Measurements from ENCODE around the gene CTNS.

DNA sequence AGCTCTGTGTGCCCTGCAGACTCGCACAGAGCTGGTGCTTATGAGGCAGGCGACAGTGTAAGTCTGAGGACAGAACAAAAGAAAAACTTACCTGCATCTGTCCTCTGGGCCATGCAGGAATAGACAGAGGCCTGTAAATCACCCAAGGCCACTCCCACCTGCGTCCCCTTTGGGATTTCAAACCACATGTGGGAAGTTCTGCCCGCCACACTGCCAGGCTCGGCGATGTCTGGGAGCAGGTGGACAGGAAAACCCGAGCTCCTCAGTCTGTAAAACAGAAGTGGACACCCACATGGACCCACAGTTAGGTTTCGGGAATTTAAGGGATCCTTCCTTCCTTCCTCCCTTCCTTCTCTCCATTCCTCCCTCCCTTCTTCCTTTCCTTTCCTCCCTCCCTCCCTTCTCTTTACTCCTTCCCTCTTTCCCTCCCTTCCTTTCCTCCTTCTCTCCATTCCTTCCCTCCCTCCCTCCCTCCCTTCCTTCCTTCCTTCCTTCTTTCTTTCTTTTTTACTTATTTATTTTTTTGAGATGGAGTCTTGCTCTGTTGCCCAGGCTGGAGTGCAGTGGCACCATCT lies 15.3 kb upstream of the CTNS start:
- TF ChIP-seq, protein P1, sequence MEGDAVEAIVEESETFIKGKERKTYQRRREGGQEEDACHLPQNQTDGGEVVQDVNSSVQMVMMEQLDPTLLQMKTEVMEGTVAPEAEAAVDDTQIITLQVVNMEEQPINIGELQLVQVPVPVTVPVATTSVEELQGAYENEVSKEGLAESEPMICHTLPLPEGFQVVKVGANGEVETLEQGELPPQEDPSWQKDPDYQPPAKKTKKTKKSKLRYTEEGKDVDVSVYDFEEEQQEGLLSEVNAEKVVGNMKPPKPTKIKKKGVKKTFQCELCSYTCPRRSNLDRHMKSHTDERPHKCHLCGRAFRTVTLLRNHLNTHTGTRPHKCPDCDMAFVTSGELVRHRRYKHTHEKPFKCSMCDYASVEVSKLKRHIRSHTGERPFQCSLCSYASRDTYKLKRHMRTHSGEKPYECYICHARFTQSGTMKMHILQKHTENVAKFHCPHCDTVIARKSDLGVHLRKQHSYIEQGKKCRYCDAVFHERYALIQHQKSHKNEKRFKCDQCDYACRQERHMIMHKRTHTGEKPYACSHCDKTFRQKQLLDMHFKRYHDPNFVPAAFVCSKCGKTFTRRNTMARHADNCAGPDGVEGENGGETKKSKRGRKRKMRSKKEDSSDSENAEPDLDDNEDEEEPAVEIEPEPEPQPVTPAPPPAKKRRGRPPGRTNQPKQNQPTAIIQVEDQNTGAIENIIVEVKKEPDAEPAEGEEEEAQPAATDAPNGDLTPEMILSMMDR (IDR thresholded peaks at IDR 0.05 in 2 of 3, conservative IDR thresholded peaks at IDR 0.05 in 1 of 3; ENCODE audit: borderline replicate concordance in 1 of 3, insufficient read depth in 1 of 3, low read depth in 2 of 3, low read length in 2 of 3): no peak
- TF ChIP-seq POLR2A (IDR thresholded peaks at IDR 0.05; ENCODE audit: borderline replicate concordance, extremely low read depth, insufficient read depth, insufficient read length) (no peak), CEBPB (IDR thresholded peaks at IDR 0.05; ENCODE audit: low read depth) (no peak), RAD21 (IDR thresholded peaks at IDR 0.05; ENCODE audit: low read depth) (no peak), SRF (IDR thresholded peaks at IDR 0.05; ENCODE audit: low read depth) (no peak), EZH2 (IDR thresholded peaks at IDR 0.05) (no peak), ZNF274 (IDR thresholded peaks at IDR 0.05; ENCODE audit: low read depth, low read length) (no peak), ELF1 (IDR thresholded peaks at IDR 0.05; ENCODE audit: borderline replicate concordance, low read depth) (no peak), POLR2AphosphoS5 (IDR thresholded peaks at IDR 0.05; ENCODE audit: low read depth, low read length) (no peak), ZFX (IDR thresholded peaks at IDR 0.05) (no peak), SIN3A (IDR thresholded peaks at IDR 0.05; ENCODE audit: low read depth) (no peak), YY1 (IDR thresholded peaks at IDR 0.05; ENCODE audit: extremely low read depth, insufficient replicate concordance, low read depth, low read length) (no peak)
- TF ChIP-seq, protein P2, sequence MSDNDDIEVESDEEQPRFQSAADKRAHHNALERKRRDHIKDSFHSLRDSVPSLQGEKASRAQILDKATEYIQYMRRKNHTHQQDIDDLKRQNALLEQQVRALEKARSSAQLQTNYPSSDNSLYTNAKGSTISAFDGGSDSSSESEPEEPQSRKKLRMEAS (IDR thresholded peaks at IDR 0.05): no peak
- TF ChIP-seq, protein P3, sequence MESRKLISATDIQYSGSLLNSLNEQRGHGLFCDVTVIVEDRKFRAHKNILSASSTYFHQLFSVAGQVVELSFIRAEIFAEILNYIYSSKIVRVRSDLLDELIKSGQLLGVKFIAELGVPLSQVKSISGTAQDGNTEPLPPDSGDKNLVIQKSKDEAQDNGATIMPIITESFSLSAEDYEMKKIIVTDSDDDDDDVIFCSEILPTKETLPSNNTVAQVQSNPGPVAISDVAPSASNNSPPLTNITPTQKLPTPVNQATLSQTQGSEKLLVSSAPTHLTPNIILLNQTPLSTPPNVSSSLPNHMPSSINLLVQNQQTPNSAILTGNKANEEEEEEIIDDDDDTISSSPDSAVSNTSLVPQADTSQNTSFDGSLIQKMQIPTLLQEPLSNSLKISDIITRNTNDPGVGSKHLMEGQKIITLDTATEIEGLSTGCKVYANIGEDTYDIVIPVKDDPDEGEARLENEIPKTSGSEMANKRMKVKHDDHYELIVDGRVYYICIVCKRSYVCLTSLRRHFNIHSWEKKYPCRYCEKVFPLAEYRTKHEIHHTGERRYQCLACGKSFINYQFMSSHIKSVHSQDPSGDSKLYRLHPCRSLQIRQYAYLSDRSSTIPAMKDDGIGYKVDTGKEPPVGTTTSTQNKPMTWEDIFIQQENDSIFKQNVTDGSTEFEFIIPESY (IDR thresholded peaks at IDR 0.05; ENCODE audit: extremely low read depth, insufficient replicate concordance, low read length): no peak

Measured in HCT116 (cell line).